Left ventricle myocardium superior (tissue), 1 donor: Measurements from ENCODE around the gene GTPBP3. TPM values are rescaled to one million over a fixed set of nuclear protein-coding genes. Genes with fewer than 3 reads are reported as not detected.
A peak's percentile ranks its signal among the peaks of the same experiment; 100 is the strongest.

Experiments
- ATAC-seq: fragments of 200-7000 bp; cut with Tn5 transposase; one replicate; pipeline ENCODE4 v1.9.1; 2020; ENCODE audit warnings: mild to moderate bottlenecking, moderate library complexity
- DNase-seq: peaks from one replicate; pipeline ENCODE4 v3.0.0-alpha.2; 2020
- intact Hi-C: fragments of 100-400 bp; cut with micrococcal nuclease; formaldehyde crosslinking; loops from one replicate; pipeline ENCODE4 v1.11.0; 2022
- total RNA-seq: library from RNA; stranded (reverse); fragmentation: NEBNext Ultra II Directional; extraction: Animal tissue kit (Norgen Biotek cat#: 25700); gene quantifications from one replicate; pipeline ENCODE4 v1.2.1, GENCODE V29; 2021
- donor health status: DM: no; HTN: yes; CAD: no; lungs with severe emphysema.

GTPBP3 gene
- total RNA-seq, 1 donor from 2014 or later, result 11.5 TPM

GRCh38 chr19:17337675-17338432 is 501 bp downstream of the GTPBP3 start:
- DNase-seq (peak; percentile 37), ATAC-seq (no peak)
- intact Hi-C loops, result no loop called here

GRCh38 chr19:17338433-17339078 is 1.2 kb downstream of the GTPBP3 start:
- intact Hi-C loops, result no loop called here
- ATAC-seq, result no peak
- DNase-seq, result peak; percentile 48

- ATAC-seq (no peak), DNase-seq (no peak)
- intact Hi-C loops, result no loop called here
Measured at GRCh38 chr19:17339088-17339741, 1.9 kb downstream of the GTPBP3 start.

GRCh38 chr19:17340302-17340870 is 3.0 kb downstream of the GTPBP3 start:
- ATAC-seq (no peak), DNase-seq (peak; percentile 38)
- intact Hi-C loops, result no loop called here

GRCh38 chr19:17340871-17341357 is 3.6 kb downstream of the GTPBP3 start:
- intact Hi-C loops, result no loop called here
- ATAC-seq (no peak), DNase-seq (no peak)

- intact Hi-C loops, result no loop called here
- DNase-seq (no peak), ATAC-seq (no peak)
Measured at GRCh38 chr19:17341386-17341785, 4.0 kb downstream of the GTPBP3 start.

GRCh38 chr19:17341845-17342244 is 4.5 kb downstream of the GTPBP3 start:
- DNase-seq, result no peak
- ATAC-seq, result no peak
- intact Hi-C loops, result no loop called here

GRCh38 chr19:17346109-17346671 is 8.8 kb downstream of the GTPBP3 start:
- DNase-seq, result peak; percentile 88
- ATAC-seq, result peak; percentile 82
- intact Hi-C loops, result loop anchor here (5.0 kb wide), 1 partner anchor 41 kb away; no protein-coding TSS in a partner anchor

GRCh38 chr19:17347361-17347760 is 10.0 kb downstream of the GTPBP3 start:
- intact Hi-C loops, result loop anchor here (5.0 kb wide), 1 partner anchor 40 kb away; no protein-coding TSS in a partner anchor
- ATAC-seq (peak; percentile 66), DNase-seq (peak; percentile 47)

- DNase-seq (no peak), ATAC-seq (no peak)
- intact Hi-C loops, result loop anchor here (5.0 kb wide), 1 partner anchor 39 kb away; no protein-coding TSS in a partner anchor
Measured at GRCh38 chr19:17347877-17348276, 10.5 kb downstream of the GTPBP3 start.

- peak; percentile 72 for ATAC-seq
- intact Hi-C loops, result loop anchor here (5.0 kb wide), 1 partner anchor 39 kb away; no protein-coding TSS in a partner anchor
Measured at GRCh38 chr19:17348700-17349099, 11.3 kb downstream of the GTPBP3 start.

GRCh38 chr19:17351815-17352435 is 14.6 kb downstream of the GTPBP3 start:
- ATAC-seq (no peak), DNase-seq (no peak)
- intact Hi-C loops, result no loop called here

More at GRCh38 chr19:17348700-17349099, 11.3 kb downstream of the GTPBP3 start:
- peak; percentile 78 for DNase-seq

GRCh38 chr19:17352608-17353280 is 15.4 kb downstream of the GTPBP3 start:
- no peak for ATAC-seq
- intact Hi-C loops, result no loop called here
- peak; percentile 38 for DNase-seq

GRCh38 chr19:17353386-17353785 is 16.0 kb downstream of the GTPBP3 start:
- ATAC-seq (no peak), DNase-seq (no peak)
- intact Hi-C loops, result no loop called here

- no peak for ATAC-seq
- no peak for DNase-seq
- intact Hi-C loops, result no loop called here
Measured at GRCh38 chr19:17357078-17357666, 19.8 kb downstream of the GTPBP3 start.

GRCh38 chr19:17357724-17358123 is 20.4 kb downstream of the GTPBP3 start:
- DNase-seq, result no peak
- intact Hi-C loops, result no loop called here
- peak; percentile 29 for ATAC-seq

- no peak for DNase-seq
Measured at GRCh38 chr19:17358395-17358794, 21.0 kb downstream of the GTPBP3 start.

More at GRCh38 chr19:17358395-17358794, 21.0 kb downstream of the GTPBP3 start:
- peak; percentile 48 for ATAC-seq
- intact Hi-C loops, result no loop called here
